ENCODE results near the gene PXDN.

- TF ChIP-seq, protein P1, sequence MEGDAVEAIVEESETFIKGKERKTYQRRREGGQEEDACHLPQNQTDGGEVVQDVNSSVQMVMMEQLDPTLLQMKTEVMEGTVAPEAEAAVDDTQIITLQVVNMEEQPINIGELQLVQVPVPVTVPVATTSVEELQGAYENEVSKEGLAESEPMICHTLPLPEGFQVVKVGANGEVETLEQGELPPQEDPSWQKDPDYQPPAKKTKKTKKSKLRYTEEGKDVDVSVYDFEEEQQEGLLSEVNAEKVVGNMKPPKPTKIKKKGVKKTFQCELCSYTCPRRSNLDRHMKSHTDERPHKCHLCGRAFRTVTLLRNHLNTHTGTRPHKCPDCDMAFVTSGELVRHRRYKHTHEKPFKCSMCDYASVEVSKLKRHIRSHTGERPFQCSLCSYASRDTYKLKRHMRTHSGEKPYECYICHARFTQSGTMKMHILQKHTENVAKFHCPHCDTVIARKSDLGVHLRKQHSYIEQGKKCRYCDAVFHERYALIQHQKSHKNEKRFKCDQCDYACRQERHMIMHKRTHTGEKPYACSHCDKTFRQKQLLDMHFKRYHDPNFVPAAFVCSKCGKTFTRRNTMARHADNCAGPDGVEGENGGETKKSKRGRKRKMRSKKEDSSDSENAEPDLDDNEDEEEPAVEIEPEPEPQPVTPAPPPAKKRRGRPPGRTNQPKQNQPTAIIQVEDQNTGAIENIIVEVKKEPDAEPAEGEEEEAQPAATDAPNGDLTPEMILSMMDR (IDR thresholded peaks at IDR 0.05), result no peak
- no peak for TF ChIP-seq POLR2A (IDR thresholded peaks at IDR 0.05)
- peak; percentile 9 for TF ChIP-seq POLR2AphosphoS5 (IDR thresholded peaks at IDR 0.05)
Observed at GRCh38 chr2:1670636-1671035, 73.7 kb downstream of the PXDN start.
